Left lung (tissue), 14 donors: ENCODE measurements around the gene ZNF101. TPM values are rescaled to one million over a fixed set of nuclear protein-coding genes. Genes with fewer than 3 reads are reported as not detected.

Source experiments
- ATAC-seq: fragments of 200-7000 bp; cut with Tn5 transposase; one replicate; pipeline ENCODE4 v1.9.1; 2020; ENCODE audit warnings: moderate library complexity
- DNase-seq, 4 donors: peaks; one replicate each; pipeline ENCODE4 v3.0.0-alpha.2; 2013 to 2020
- H3K27ac ChIP-seq, 2 donors: fragments of 200-600 bp; sonication (generic) in 1 of 2; one replicate each; pipeline versions ENCODE4 v1.5.0 to v1.8.0; 2020 to 2021
- H3K27me3 ChIP-seq, 2 donors: fragments of 200-600 bp; sonication (generic) in 1 of 2; one replicate each; pipeline versions ENCODE4 v1.5.0 to v1.8.0; 2020 to 2021
- H3K36me3 ChIP-seq, 2 donors: fragments of 200-600 bp; sonication (generic) in 1 of 2; one replicate each; pipeline versions ENCODE4 v1.5.0 to v1.8.0; 2020 to 2021
- H3K4me1 ChIP-seq, 2 donors: fragments of 200-600 bp; one replicate each; pipeline ENCODE4 v1.8.0; 2021
- H3K4me3 ChIP-seq, 2 donors: fragments of 200-600 bp; sonication (generic) in 1 of 2; one replicate each; pipeline versions ENCODE4 v1.5.0 to v1.8.0; 2020 to 2021; ENCODE audit warnings: mild to moderate bottlenecking in 1 of 2
- H3K9me3 ChIP-seq, 2 donors: fragments of 200-600 bp; sonication (generic) in 1 of 2; one replicate each; pipeline versions ENCODE4 v1.5.0 to v1.8.0; 2020 to 2021
- intact Hi-C, 2 donors: fragments of 100-400 bp; cut with DNase I; formaldehyde crosslinking; loops; one replicate each; pipeline versions ENCODE4 v1.11.2 to v1.14.2; 2022
- long read RNA-seq, 12 donors: library from polyadenylated mRNA in 2 of 12; unstranded in 2 of 12; transcript quantifications; one replicate each; pipeline ENCODE4 v2.0.0 and lab custom pipeline, GENCODE V29; 2019 to 2026
- polyA plus RNA-seq, 6 donors: library from polyadenylated mRNA; unstranded; fragments of 120-200 nt; gene quantifications; one replicate each; pipeline ENCODE4 v1.2.1, GENCODE V29; 2013; ENCODE audit not compliant: insufficient read length in 6 of 6
- total RNA-seq, 2 donors: library from RNA; stranded (reverse); fragmentation: NEBNext Ultra II Directional; extraction: Animal tissue kit (Norgen Biotek cat#: 25700); gene quantifications; one replicate each; pipeline ENCODE4 v1.2.1, GENCODE V29; 2021
- TF ChIP-seq, protein P1 (sequence below), 2 donors: fragments of 200-600 bp; sonication (generic) in 1 of 2; IDR thresholded peaks; one replicate each; pipeline versions ENCODE4 v1.5.0 to v1.8.0; 2021; ENCODE audit warnings: antibody characterized with exemption in 2 of 2
- donor health status: DM: no; HTN: yes; CAD: no.
- donor health status: DM: no; HTN: no; CAD: no.

Gene ZNF101
- total RNA-seq (10 to 100 TPM in 1 of 2 donors, 1 to 10 TPM in 1; 9.7 to 13.6 TPM), polyA plus RNA-seq (10 to 100 TPM; 11.6 to 17.5 (median 13.9) TPM)
- long read RNA-seq, donor 1, partial matches to known transcripts = 0 of 1 reads
- long read RNA-seq, donor 1, other reads (novel, unspliced or antisense) = 0 of 1 reads
- long read RNA-seq, donor 2, partial matches to known transcripts = 5 of 6 reads
- long read RNA-seq, donor 2, other reads (novel, unspliced or antisense) = 0 of 6 reads
- long read RNA-seq, donor 3, full-length matches to known transcripts = 2 of 2 reads
- long read RNA-seq, donor 3, partial matches to known transcripts = 0 of 2 reads
- long read RNA-seq, donor 3, other reads (novel, unspliced or antisense) = 0 of 2 reads
- long read RNA-seq, donor 4, full-length matches to known transcripts = 2 of 4 reads
- long read RNA-seq, donor 4, partial matches to known transcripts = 0 of 4 reads
- long read RNA-seq, donor 4, other reads (novel, unspliced or antisense) = 2 of 4 reads
- long read RNA-seq, donor 5, partial matches to known transcripts = 0 of 2 reads
- long read RNA-seq, donor 5, other reads (novel, unspliced or antisense) = 0 of 2 reads
- long read RNA-seq, donor 6 = 0 reads
- long read RNA-seq, donor 7, full-length matches to known transcripts = 1 of 1 reads
- long read RNA-seq, donor 7, partial matches to known transcripts = 0 of 1 reads
- long read RNA-seq, donor 7, other reads (novel, unspliced or antisense) = 0 of 1 reads
- long read RNA-seq, donor 8, full-length matches to known transcripts = 2 of 2 reads
- long read RNA-seq, donor 8, partial matches to known transcripts = 0 of 2 reads
- long read RNA-seq, donor 8, other reads (novel, unspliced or antisense) = 0 of 2 reads
- long read RNA-seq, donor 9 = 0 reads
- long read RNA-seq, donor 10, full-length matches to known transcripts = 3 of 5 reads
- long read RNA-seq, donor 10, partial matches to known transcripts = 0 of 5 reads
- long read RNA-seq, donor 10, other reads (novel, unspliced or antisense) = 2 of 5 reads
- long read RNA-seq, donor 11 = 0 reads
- long read RNA-seq, donor 12 = 0 reads

DNA sequence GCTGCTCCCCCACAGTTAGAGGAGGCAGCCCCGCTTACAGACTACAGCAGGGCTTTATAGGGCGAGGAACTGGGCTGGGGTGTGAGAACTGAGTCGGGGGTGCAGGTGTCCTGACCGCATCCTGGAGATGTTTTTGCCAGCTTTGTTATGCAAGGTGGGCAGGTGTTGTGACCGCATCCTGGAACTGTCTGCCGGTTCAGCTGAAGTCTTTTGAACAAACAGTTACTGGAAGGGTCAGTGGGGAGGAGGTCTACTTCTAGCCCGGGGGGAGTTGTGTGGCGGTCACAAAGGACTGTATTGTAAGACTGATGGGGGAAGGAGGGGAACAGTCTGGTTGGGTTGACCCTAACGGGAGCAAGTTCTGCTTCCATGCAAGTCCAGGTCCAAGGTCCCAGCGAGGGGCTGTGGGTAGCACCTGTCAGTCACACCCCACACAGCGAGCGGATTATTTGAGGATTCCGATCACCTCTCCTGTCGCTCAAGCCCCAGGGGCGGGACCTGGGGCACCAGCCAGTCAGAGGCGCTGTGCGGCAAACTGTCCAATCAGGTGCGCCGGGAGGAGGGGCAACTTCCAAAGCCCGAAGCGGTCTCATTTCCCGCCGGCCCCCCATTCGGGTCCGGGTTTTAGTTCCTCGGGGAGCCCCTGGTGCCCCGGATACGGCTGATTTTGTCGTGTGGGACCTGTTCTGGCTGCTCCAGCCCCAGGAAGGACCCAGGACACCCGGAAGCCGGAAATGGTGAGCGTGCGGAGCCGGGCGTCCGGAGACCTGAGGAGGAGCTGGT, at the start of gene ZNF101:
ZNF101 (plus strand) TSS at position 610 of the 783 bp plus-strand sequence; CDS start at position 735, 125 bp downstream.
- peaks cover 0 to 4% of the 10 kb centered on the region in 2 donors for H3K9me3 ChIP-seq
- peaks cover 0 to 14% of the 10 kb centered on the region in 2 donors for H3K36me3 ChIP-seq
- H3K4me1 ChIP-seq = peaks cover 10 to 31% of the 10 kb centered on the region in 2 donors
- H3K27me3 ChIP-seq = no peaks in the 10 kb centered on the region
- TF ChIP-seq, protein P1, sequence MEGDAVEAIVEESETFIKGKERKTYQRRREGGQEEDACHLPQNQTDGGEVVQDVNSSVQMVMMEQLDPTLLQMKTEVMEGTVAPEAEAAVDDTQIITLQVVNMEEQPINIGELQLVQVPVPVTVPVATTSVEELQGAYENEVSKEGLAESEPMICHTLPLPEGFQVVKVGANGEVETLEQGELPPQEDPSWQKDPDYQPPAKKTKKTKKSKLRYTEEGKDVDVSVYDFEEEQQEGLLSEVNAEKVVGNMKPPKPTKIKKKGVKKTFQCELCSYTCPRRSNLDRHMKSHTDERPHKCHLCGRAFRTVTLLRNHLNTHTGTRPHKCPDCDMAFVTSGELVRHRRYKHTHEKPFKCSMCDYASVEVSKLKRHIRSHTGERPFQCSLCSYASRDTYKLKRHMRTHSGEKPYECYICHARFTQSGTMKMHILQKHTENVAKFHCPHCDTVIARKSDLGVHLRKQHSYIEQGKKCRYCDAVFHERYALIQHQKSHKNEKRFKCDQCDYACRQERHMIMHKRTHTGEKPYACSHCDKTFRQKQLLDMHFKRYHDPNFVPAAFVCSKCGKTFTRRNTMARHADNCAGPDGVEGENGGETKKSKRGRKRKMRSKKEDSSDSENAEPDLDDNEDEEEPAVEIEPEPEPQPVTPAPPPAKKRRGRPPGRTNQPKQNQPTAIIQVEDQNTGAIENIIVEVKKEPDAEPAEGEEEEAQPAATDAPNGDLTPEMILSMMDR (IDR thresholded peaks at IDR 0.05) = no peak
- intact Hi-C loops = no loop called here
- H3K27ac ChIP-seq = peak within 1 kb of the TSS; percentile 82 to 95
- peak within 1 kb of the TSS; percentile 90 for H3K4me3 ChIP-seq
- ATAC-seq (peak; percentile 86), DNase-seq (peak; percentile 87 to 96 (median 94))

DNA sequence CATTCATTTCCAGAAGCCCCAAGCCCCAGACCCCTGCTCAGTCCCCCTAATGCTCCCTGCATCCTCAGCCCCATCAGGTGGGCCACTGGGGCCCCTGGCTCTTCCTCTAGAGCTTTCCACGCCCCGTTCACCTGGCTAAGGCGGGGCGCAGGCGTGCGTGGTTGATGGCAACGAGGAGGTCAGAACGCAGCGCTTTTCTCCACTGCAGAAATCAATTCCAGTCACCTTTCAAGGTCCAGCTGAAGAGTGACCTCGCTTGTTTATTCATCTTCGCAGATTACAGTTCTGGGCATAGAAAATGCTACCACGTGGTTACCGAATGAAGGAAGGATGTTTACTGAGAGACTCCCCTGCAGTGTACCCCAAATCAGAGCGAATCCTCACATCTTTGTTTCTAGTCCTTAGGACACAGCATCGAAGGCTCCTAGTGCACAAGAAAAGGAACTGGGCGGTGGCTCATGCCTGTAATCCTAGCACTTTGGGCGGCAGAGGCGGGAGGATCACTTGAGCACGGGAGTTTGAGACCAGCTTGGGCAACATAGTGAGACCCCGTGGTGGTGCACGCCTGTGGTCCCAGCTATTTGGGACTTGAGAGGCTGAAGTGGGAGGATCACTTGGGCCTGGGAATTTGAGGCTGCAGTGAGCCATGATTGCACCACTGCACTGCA, 49.3 kb upstream of the ZNF101 start:
- intact Hi-C loops = no loop called here
- TF ChIP-seq, protein P1 (IDR thresholded peaks at IDR 0.05) = no peak
- ATAC-seq = peak; percentile 2
- Histone ChIP-seq H3K4me1 (peaks cover 0 to 13% of the 10 kb centered on the region in 2 donors), H3K4me3 (no peak overlapping the region), H3K27ac (no peak overlapping the region), H3K36me3 (peaks cover 0 to 13% of the 10 kb centered on the region in 2 donors), H3K27me3 (peaks cover 0 to 12% of the 10 kb centered on the region in 2 donors), H3K9me3 (no peaks in the 10 kb centered on the region)
- peak in 1 of 4 donors; percentile 73 for DNase-seq

DNA sequence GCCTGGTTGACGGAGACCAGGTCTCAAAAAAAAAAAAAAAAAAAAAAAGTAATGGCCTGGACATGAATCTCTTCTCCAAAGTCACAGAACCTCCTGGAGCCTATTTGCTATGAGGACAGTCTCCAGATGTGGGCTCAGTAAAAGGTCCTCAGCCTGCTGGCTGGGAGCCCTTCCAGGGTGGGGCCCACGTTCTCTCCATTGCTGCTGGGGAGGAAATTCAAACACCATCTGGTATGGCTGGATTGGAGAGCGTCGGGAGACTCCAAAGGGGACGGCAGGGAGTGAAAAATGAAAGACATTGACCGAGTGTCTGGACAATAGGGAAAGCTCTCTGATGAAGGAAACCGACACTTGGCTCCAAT, 48.8 kb upstream of the ZNF101 start:
- peaks cover 0 to 15% of the 10 kb centered on the region in 2 donors for H3K36me3 ChIP-seq
- ATAC-seq (no peak), DNase-seq (peak in 1 of 4 donors; percentile 5)
- H3K9me3 ChIP-seq = no peaks in the 10 kb centered on the region
- intact Hi-C loops = no loop called here
- H3K27ac ChIP-seq = no peak overlapping the region
- TF ChIP-seq, protein P1 (IDR thresholded peaks at IDR 0.05) = no peak
- H3K27me3 ChIP-seq = peaks cover 0 to 12% of the 10 kb centered on the region in 2 donors
- H3K4me3 ChIP-seq = no peak overlapping the region
- peaks cover 0 to 13% of the 10 kb centered on the region in 2 donors for H3K4me1 ChIP-seq

DNA sequence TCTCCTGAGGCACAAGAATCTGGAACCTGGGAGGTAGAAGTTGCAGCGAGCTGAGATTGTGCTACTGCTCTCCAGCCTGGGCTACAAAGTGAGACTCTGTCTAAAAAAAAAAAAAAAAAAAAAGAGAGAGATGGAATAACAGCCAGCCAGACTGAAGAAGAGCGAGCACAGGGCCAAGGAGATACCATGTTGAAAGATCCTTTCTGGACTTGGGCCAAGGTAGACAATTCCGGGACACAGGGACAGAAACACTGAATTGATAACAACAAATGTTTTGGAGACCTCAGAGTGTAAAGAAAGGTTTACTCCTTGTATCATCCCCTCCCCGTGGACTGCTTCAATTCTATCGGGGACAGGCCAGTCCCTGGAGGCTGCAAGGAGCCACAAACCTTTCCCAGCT, 45.3 kb upstream of the ZNF101 start:
- ATAC-seq = no peak
- Histone ChIP-seq H3K9me3 (no peaks in the 10 kb centered on the region), H3K27me3 (peaks cover 0 to 9% of the 10 kb centered on the region in 2 donors), H3K4me1 (peaks cover under 1 to 23% of the 10 kb centered on the region in 2 donors), H3K4me3 (no peak overlapping the region), H3K27ac (no peak overlapping the region), H3K36me3 (peaks cover 0 to 21% of the 10 kb centered on the region in 2 donors)
- TF ChIP-seq, protein P1 (IDR thresholded peaks at IDR 0.05) = no peak
- intact Hi-C loops = no loop called here
- DNase-seq = no peak
